Pancreas (tissue), 10 donors: Measurements from ENCODE around the gene ASB2. TPM values are rescaled to one million over a fixed set of nuclear protein-coding genes. Genes with fewer than 3 reads are reported as not detected.

Experiments
- ATAC-seq, 4 donors: fragments of 200-7000 bp; cut with Tn5 transposase; one replicate each; pipeline versions ENCODE4 v1.8.0 to v1.9.1; 2020; ENCODE audit warnings: mild to moderate bottlenecking in 4 of 4, moderate library complexity in 4 of 4
- DNase-seq, 6 donors: peaks; one replicate each; pipeline ENCODE4 v3.0.0-alpha.2; 2020
- FAIRE-seq: peaks from 2 replicates; lab custom pipeline; 2012; peaks lifted over from hg19 to GRCh38; lab: Jason Lieb, UNC
- H3K27ac ChIP-seq, 4 donors: fragments of 200-600 bp; sonication (generic); 1 replicate in 3 of 4; 2 replicates in 1 of 4; pipeline versions ENCODE4 v1.5.0 to v1.8.0; 2020
- H3K27me3 ChIP-seq, 4 donors: fragments of 200-600 bp; one replicate each; pipeline ENCODE4 v1.8.0; 2021
- H3K36me3 ChIP-seq, 3 donors: fragments of 200-600 bp; sonication (generic) in 1 of 3; one replicate each; pipeline versions ENCODE4 v1.5.0 to v1.8.0; 2020 to 2021
- H3K4me1 ChIP-seq, 3 donors: fragments of 200-600 bp; one replicate each; pipeline ENCODE4 v1.8.0; 2021
- H3K4me3 ChIP-seq, 4 donors: fragments of 200-600 bp; sonication (generic) in 2 of 4; one replicate each; pipeline versions ENCODE4 v1.5.0 to v1.8.0; 2020 to 2021
- H3K9me3 ChIP-seq, 4 donors: fragments of 200-600 bp; one replicate each; pipeline ENCODE4 v1.8.0; 2021
- CTCF ChIP-seq, 4 donors: fragments of 200-600 bp; sonication (generic) in 3 of 4; IDR thresholded peaks; one replicate each; pipeline versions ENCODE4 v1.5.0 to v1.8.0; 2021; ENCODE audit warnings: antibody characterized with exemption in 4 of 4
- WGBS, 2 donors: extraction: QIAGEN DNeasy Blood & Tissue Kit; methylation state at CpG; one replicate each; pipeline ENCODE4 v1.1.7; 2013; 5-methylcytosine and 5-hydroxymethylcytosine counted together
- intact Hi-C, 3 donors: fragments of 100-400 bp; cut with DNase I; formaldehyde crosslinking; loops; one replicate each; pipeline versions ENCODE4 v1.11.1 to v1.14.2; 2022
- polyA plus RNA-seq, 2 donors: library from polyadenylated mRNA; stranded (reverse); fragments of 200-250 nt; gene quantifications; one replicate each; pipeline ENCODE4 v1.2.3, GENCODE V29; 2013
- total RNA-seq, 6 donors: library from RNA; stranded (reverse); fragmentation: NEBNext Ultra II Directional in 4 of 6; extraction: Animal tissue kit (Norgen Biotek cat#: 25700) in 4 of 6; gene quantifications; one replicate each; pipeline versions ENCODE4 v1.2.1 to v1.2.4, GENCODE V29; 2021 to 2023
- donor health status: healthy with polysubstance abuse.
- donor health status: DM: no; HTN: no; CAD: no; lungs with moderate emphysema.
- donor health status: DM: no; HTN: no; CAD: no.
- donor health status: control.
- donor health status: control.
- donor health status: Bipolar disorder and iron deficiency.
- donor health status: DM: yes; HTN: yes; CAD: no.
- donor health status: DM: no; HTN: no; CAD: no.
- donor health status: DM: no; HTN: no; CAD: no.
- donor health status: DM: yes; HTN: yes; CAD: no.

Gene ASB2
- total and polyA plus RNA-seq, 8 donors = 0.09 to 1.4 (median 0.40) TPM

- WGBS, 2 donors = 77 to 80% methylated on average over 5 of the region's 5 CpGs
- Histone ChIP-seq H3K4me1 (no peaks in the 10 kb centered on the region), H3K27me3 (no peaks in the 10 kb centered on the region), H3K36me3 (no peaks in the 10 kb centered on the region), H3K9me3 (no peaks in the 10 kb centered on the region), H3K4me3 (no peak overlapping the region), H3K27ac (no peak overlapping the region)
- FAIRE-seq (no peak), DNase-seq (peak in 1 of 6 donors; percentile 10), ATAC-seq (peak in 1 of 4 donors; percentile 20)
- no peak for TF ChIP-seq CTCF (IDR thresholded peaks at IDR 0.05)
- intact Hi-C loops = no loop called here
Measured at GRCh38 chr14:93909429-93910128, 66.8 kb downstream of the ASB2 start.

- no peak overlapping the region for H3K4me3 ChIP-seq
- H3K36me3 ChIP-seq = no peaks in the 10 kb centered on the region
- 48 to 55% methylated on average over 15 of the region's 15 CpGs for WGBS, 2 donors
- no peak overlapping the region for H3K27ac ChIP-seq
- intact Hi-C loops = no loop called here
- H3K4me1 ChIP-seq = peaks cover 0 to 4% (median 0%) of the 10 kb centered on the region in 3 donors
- H3K9me3 ChIP-seq = no peaks in the 10 kb centered on the region
- ATAC-seq (peak in 3 of 4 donors; percentile 78 to 84 (median 82)), FAIRE-seq (no peak), DNase-seq (peak in 4 of 6 donors; percentile 29 to 78 (median 61))
- peak; percentile 34 to 63 (median 49) for TF ChIP-seq CTCF (IDR thresholded peaks at IDR 0.05)
- no peaks in the 10 kb centered on the region for H3K27me3 ChIP-seq
Measured at GRCh38 chr14:93906341-93907329, 69.7 kb downstream of the ASB2 start.

- Histone ChIP-seq H3K27me3 (no peaks in the 10 kb centered on the region), H3K4me3 (no peak overlapping the region), H3K27ac (no peak overlapping the region), H3K4me1 (peaks cover 0 to 4% (median 0%) of the 10 kb centered on the region in 3 donors), H3K9me3 (no peaks in the 10 kb centered on the region), H3K36me3 (no peaks in the 10 kb centered on the region)
- DNase-seq = peak in 1 of 6 donors; percentile 3
- WGBS, 2 donors = 76 to 77% methylated on average over 4 of the region's 4 CpGs
- no peak for TF ChIP-seq CTCF (IDR thresholded peaks at IDR 0.05)
- ATAC-seq = peak in 1 of 4 donors; percentile 32
- intact Hi-C loops = no loop called here
- FAIRE-seq = no peak
Measured at GRCh38 chr14:93905623-93906022, 70.7 kb downstream of the ASB2 start.

GRCh38 chr14:93903342-93904184 lies 72.8 kb downstream of the ASB2 start:
- H3K4me1 ChIP-seq = peaks cover 0 to 4% (median 0%) of the 10 kb centered on the region in 3 donors
- DNase-seq (peak in 1 of 6 donors; percentile 51), ATAC-seq (peak in 1 of 4 donors; percentile 30), FAIRE-seq (no peak)
- intact Hi-C loops = no loop called here
- no peaks in the 10 kb centered on the region for H3K36me3 ChIP-seq
- TF ChIP-seq CTCF (IDR thresholded peaks at IDR 0.05) = no peak
- H3K27me3 ChIP-seq = no peaks in the 10 kb centered on the region
- H3K9me3 ChIP-seq = no peaks in the 10 kb centered on the region
- H3K27ac ChIP-seq = no peak overlapping the region
- no peak overlapping the region for H3K4me3 ChIP-seq
- WGBS, 2 donors = 59 to 61% methylated on average over 15 of the region's 15 CpGs
